HPDE6-E6E7 (cell line): ENCODE measurements around the gene ABCG1.

Experiments
- DNase-seq: peaks from one replicate; pipeline ENCODE4 v3.0.0; 2011; ENCODE audit warnings: missing footprints; ENCODE audit errors: extremely low spot score

The ABCG1 gene

DNA sequence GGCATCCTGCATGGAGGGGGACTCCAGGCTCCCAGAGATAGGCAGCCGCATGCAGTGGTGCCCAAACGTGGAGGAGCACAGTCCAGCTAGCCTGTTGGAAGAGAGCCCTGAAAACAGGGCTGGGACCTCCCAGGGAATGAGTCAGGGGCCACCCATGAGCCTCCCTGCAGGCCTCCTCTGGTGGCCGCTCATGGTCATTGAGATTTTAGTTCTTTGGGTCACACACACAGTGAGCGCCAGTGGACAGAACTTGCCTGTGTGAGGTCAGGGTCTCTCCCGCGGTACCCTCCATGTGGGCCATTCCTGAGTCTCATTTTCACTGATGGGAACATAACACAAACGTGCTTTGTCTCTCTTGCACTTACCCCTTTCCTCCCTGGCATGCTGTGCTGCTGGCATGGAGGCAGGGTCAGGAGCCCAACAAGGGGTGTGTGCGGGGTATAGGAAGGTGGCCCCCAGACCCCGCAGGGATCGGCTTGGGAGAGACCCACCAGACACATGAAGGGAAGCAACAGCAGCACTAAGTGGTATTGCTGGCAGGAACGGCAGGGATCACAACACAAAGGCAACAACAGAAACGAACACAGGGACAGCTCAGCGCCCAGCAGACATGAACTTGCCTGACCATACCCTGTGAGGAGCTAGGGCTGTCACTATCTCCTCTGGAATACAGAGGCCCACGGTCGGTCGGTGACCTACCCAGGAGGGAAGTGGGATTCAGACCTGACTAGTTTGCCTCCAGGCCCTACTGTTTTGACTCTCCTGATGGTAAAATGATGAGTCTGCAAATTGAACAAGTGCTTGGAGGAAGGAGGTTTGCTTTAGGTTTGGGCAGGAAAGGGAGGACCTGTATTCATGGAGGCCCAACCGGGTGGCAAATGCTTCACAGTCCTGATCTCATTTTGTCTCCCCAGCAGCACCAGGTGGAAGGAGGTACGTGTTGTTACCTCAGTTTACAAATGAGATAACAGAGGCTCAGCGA, 31.8 kb downstream of the ABCG1 start:
- DNase-seq = no peak

DNA sequence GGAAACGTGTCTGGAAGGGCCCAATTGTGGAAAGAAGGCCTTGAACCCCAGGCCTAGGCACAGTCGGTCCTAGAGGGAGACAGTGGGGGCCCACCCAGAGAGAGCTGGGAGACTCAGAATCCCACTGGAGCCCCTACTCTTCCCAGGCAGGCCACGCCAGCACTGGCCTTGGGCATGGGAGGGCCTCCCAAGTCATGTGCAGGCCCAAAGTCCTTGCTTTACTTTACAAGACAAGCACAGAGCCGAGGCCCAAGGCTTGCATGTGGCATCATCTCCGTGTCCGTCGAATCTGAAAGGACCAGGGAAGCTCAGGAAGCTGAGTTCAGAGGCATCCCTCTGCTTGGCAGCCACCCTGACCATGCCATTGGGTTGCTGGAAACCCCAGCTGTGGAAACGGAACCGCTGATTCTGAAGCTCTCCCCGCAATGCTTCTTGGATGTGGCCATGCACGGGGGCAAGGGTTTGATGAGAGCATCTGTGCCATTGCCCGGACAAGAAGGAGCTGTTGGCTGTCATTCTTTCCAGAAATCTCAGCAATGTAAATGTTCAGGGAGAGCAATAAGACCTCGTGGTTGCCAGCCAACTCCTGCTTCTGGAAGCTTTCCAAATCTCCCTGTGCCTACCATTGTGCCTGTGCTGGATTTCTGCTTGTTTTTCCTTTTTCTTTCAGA, 32.8 kb downstream of the ABCG1 start:
- DNase-seq = no peak

DNA sequence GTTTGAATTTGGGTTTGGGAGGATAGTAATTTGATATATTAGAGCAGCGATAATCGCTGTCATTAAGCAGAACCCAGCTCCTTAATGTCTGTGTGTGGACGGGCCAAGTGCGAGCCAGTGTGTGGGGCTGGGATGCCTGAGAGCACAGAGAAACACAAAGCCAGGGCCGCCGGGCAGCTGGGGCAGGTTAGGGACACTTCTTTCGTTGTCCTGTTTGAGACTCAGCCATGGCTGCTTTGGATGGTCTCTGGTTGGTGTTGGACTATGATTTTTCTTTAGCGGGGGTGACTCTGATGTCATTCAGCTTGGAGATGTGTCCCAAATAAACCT, 33.4 kb downstream of the ABCG1 start:
- no peak for DNase-seq

DNA sequence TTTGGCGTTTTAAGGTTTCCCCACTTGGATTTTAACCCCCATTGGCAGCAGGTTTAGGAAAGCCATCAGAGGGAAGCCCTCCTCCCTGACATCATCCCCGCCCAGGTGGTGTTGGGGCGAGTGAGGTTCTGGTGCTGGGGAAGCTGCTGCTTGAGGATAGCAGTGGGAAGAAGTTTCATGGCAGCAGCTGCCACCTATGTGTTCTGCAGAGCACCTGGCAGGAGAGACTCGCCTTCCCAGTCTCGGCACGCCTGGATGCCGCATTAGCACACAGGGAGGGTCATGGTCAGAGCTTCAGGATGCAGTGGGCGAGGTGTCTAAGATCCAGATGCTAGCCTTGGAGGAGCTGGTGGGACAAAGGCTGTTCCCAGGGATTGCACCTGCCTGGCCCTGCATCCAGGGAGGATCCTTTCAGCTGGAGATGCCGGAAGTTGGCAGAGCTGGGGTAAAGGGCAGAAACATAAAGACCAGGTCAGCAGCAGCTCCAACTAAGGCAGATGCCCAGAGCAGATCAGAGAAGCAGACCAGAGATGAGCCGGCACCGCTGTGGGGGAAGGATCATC, 33.9 kb downstream of the ABCG1 start:
- DNase-seq = no peak

DNA sequence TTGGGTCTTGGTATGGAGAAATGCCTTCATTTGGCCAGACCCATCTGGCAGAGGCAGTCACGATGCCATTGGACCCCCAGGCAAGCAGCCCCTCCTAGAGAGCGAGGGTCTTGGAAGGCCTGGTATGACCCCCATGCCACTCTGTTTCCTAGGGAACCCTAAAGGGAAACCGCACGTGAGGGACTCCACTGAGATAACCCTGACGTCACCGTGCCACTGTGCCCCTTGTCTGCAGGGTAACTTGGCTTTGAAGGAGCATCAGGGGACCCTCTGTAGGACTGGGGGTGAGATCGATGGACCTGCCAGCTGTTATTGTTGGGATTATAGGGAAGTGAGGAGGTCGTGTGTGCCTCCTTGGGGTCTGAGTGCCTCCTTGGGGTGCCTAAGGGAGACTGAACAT, 34.5 kb downstream of the ABCG1 start:
- no peak for DNase-seq

DNA sequence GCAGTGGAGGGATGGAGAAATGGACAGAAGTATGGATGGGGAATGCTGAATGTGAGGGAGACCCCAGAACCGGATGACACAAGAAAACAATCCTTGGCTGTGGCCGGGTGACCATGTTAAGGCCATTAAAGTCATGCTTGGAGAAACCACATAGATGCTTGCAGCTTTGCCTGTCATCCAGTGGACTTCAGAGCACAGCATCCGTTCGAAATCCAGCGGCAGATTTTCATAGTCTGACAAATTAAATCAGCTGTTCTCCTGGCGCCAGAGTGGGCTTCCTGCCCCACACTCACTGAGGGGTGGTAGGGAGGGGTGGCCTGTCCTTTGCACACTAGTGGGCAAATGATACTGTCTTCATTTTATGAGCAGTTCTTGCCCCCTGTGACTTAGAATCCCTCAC, 35.1 kb downstream of the ABCG1 start:
- DNase-seq = no peak

DNA sequence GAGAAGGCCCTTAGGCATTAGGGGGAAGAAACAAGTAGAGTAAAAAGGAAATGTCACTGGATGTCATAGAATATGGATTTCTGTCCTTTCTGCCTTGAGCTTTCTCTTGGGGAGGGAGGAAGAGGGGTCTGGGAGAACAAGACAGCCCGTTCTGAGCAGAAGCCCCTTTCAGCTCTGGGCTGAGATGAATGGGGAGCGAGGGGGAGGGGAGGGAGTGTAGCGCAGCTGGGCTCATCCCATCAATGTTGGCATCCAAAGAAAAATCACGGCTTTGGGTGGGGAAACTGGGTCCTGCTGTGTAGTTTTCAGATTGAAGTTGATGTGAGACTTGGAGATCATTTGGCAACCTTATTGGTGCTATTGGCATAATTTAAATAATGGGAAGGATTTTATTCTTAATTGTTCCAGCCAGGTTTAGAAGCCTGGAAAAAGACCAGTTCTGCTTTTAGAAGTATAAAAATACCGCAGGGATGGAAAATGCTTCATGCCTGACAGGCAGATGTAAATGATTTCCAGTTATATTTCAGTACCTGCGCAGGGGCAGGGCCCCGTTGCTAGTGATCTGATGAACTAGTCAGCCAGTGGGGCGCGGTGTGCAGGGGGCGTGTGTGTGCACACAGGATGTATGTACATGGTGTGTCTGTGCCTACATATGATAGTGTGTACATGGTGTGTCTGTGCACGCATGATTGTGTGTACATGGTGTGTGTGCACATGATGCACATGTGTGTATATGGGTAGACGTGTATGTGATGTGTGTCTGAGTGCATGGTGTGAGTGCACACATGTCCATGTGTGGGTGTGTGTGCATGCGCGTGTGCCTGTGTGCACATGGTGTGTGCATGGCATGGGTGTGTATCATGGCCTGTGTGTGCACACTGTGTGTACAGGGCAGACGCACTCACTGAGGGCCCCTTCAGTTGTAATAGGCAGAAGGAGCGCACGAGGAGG, 36.0 kb downstream of the ABCG1 start:
- no peak for DNase-seq

DNA sequence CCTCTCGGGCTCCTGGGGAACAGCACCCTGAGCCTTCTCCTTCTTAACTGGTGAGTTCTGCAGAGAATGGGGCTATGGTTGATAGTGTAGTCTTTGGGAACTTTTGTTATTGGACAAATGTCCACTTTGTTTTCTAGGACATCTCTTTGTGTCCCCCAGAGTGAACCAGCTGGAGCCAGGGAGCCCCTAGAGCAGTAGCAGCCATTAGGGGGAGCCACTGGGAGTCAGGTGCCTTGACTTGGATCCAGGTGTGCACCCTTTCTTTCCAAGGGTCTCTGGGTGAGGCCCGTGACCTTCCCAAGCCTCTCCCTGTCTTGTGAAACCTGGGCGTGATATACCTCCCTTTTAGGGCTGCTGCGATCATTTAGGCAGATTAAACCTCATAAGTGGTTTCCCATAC, 36.9 kb downstream of the ABCG1 start:
- no peak for DNase-seq

DNA sequence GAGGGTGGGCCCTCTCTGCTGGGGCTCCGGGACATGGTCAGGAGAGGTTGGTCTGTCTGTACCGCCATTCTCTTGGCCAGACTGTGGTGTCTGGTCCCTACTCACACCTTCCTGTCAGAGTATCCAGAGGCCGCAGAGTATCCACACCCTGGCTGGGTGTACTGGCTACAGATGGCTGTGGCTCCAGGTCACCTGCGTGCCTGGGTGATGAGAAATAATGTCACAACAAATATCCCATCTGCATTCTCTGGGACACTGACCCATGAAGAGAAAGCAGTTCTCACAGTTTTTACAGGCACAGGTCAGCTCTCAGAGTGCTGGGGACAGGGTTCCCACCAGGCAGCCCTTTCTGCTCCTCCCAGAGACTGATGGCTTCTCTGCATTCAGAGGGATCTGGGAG, 37.4 kb downstream of the ABCG1 start:
- DNase-seq = no peak

DNA sequence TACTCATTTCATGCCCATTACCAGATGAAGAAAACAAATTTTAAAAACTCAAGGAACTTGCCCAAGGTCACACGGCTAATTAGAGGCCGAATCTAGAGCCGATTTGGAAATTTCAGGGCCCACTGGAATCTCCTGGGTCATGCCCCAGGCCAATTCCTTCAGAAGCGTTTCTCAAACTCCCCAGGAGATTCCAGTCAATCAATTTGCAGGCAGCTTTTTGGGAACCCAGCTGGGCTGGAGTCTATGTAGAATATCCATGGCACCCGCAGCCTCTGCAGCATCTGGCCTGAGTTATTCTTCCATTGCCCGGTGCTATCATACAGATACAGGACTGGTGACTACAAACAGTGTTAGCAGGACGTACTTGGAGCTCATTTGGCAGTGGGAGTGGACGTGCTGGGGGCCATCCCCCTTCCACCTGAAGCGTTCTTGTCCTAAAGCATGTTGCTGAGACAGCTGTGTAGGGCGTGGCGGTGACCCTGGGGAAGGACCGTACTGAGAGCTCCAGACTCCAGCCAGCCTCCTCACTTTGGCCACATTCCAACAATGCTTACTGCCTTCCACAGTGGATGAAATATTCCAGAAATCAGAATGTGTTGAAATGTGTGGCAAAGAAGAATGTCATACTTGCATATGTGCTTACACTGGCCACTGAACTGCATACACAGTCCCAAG, 38.3 kb downstream of the ABCG1 start:
- no peak for DNase-seq

DNA sequence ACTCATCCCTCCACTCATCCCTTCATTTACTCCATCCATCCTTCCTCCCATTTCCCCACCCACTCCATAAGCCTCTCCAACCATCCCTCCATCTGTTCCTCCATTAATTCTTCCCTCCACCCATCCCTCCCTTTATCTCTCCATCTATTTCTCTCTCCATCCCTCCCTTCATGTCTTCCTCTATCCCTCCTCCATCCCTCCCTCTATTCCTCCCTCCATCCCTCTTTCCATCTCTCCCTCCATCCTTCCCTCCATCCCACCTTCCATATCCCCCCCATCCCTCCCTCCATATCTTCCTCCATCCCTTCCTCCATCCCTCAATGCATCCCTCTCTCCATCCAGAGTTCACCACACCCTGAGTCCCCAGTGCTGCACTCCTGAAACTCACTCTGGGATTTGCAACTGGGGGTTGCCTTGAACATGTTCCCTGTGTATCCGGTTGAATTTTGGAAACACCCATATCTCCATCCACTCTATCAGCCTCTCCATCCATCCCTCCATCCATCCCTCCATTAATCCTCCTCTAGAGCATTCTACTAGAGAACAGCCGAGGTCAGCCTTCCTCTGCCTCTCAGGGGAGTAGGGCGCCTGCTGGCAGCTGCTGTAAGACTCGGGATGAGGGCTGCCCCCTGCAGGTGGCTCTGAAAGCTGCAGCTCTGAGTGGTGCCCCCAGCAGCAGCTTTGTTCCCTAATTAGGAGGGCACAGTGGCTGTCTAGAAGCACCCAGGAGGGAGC, 39.4 kb downstream of the ABCG1 start:
- DNase-seq = peak; percentile 66

DNA sequence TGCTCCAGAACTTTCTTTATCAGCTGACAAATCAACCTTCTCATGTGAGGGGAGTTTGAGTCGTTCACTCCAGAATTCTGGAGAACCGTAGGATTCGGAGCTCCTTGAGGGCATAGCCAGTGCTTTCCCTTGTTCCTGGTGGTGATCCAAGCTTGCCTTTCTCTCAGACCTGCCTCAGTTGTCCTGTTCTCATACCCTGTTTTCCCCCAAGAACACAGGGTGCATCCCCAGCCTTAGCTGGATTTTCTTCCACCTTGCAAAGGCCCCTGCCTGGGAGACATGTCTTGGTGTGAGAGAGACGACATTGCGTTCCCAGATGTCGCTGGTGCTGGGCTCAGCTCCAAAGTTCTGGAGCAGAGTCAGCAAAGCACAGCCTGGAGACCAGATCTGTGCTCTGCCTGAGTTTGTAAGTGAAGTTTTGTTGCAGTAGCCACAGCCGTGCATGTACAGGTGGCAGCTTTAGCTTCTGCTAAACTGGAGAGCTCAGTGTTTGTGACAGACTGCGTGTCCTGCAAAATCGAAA, 40.0 kb downstream of the ABCG1 start:
- no peak for DNase-seq

DNA sequence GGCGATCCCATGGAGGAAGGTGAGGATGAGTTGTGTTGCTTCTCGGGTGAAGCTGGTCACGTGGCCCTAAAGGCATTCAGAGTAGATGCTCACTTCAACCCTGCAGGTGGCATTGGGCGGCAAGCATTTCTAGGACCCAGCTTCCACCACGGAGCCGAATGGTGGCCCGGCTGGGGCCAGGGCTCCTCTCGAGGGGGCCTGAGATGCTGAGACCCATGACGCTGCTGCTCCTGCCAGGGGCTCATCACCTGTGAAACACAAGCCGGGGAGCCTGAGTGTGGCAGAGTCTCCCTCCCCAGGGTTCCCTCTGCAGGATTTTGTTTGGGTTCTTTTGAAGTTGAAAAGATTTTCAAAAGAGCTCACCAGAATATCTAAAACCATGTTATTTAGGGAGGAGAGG, 41.2 kb downstream of the ABCG1 start:
- DNase-seq = no peak

DNA sequence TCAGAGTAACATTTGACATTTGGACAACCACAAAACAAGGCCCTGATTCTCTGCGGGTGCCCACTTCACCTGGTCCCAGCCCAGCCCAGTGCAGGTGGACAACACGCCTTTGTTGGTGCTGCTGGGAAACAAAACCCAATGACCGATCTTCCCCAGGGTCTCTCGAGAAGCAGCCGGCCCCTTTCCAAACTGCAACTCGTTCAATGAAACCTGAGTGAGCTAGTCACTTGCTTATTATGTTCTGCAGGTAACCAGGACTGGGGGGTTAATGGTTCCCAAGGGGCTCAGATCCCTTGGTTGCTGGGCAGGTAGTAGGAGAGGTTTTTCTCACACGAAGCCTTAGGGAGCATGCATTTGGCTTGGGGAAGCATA, 42.9 kb downstream of the ABCG1 start:
- DNase-seq = no peak

DNA sequence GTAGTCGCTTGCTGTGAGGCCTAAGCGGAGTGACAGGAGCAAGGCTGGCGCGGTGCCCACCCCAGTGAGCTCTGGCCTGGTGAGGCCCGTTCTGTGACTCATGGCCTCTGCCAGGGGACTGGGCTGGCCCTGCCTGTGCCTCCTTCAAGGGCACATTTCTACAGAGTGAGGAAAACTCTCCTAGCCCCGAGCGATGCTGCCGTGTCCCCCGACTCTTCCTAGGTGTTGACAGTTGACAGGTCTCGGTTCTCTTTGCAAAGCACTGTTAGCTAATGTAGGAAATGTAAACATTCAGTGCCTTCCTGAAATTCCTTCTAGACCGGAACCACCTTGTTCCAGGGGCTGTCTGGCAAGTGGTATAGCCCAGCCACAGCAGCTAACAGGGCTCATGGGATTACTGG, 43.9 kb downstream of the ABCG1 start:
- DNase-seq = peak; percentile 31

DNA sequence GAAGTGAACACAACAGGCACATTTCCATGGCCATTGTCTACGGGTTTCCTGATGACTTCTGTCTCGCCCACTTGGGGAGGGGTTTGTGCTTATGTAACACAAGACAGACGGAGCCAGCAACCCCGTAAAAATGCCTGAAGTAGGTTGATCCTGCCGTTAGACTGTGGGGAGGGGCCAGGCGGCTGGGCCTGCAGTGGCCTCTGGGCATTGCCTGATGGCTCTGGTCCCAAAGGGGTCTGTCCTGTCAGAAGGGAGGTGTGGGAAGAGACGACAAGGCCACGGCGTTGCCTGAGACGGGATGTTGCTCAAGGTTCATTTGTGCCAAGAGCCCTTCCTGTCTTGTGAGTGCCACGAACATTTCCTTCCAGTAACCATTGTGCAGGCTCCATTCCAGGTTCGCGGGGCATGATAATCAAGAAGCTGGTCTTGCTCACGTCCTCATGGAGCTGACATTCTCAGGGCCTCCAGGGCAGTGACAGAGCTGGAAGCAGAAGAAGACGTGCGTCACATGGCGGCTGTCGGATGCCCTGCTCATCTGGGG, 44.7 kb downstream of the ABCG1 start:
- DNase-seq = no peak

DNA sequence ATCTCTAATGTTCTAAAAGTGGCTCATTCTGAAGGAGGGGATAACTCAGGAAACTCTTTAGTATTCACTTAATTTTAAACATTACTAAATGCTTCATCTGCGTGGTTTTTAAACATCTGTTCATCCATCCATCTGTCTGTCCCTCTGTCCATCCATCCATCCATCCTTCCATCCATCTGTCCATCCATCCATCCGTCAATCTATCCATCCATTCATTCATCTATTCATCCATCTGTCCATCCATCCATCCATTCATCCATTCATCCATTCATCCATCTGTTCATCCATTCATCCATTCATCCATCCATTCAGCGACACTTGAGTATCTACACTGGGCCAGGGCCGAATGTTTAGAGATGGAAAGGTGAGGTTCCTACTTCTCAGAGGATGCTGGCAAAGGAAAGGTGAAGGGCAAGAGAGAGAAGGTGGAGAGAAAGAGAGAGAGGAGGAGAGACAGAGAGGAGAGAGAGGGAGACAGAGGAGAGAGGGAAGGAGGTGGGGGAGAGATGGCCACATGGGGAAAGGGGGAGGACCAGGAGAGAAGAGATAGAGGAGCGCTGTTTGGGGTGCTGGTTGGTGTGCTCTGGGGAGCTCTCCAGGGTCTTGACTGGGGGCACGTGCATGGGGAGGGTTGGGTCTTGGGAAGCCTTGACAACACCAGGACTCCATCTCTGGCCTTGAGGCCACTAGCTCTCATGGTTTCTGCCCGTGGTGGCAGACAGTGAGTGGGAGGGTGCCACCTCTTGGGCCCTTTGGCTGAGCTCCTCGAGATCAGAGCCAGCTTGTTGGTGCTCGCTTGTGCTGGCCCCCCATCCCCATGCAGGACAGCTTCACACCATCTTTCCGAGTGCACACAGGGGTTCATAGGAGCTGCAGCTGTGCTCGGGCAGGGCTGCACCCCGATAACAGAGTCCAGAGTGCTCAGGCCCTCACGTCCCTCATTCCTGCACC, 45.6 kb downstream of the ABCG1 start:
- DNase-seq = no peak

DNA sequence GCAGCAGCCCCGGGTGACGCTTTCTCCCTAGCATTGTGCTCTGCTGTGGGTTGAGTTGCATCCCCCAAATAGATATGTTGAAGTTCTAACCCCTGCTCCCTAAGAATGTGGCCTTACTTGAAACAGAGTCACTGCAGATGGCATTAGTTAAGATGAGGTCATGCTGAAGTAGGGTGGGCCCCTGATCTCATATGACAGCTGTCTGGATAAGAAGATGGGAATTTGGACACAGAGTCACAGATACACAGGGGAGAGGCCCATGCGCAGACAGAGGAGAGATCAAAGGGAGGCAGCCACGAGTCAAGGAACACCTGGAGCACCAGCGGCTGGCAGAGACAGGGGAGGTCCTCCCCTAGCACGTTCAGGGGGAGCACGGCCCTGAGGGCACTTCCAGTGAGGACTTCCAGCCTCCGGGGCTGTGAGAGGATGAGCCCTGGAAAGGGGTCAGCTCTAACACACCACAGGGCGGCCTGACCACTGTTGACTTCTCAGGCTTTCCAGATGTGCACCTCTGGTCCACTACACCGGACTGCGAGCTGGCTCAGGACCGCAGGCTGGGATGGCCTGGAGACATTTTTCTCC, 46.4 kb downstream of the ABCG1 start:
- DNase-seq = no peak
